Gastrocnemius medialis (tissue), 4 donors: ENCODE data around the gene MBD1. TPM values are rescaled to one million over a fixed set of nuclear protein-coding genes. Genes with fewer than 3 reads are reported as not detected.

Experiments
- ATAC-seq, 2 donors: fragments of 150-250 bp; one replicate each; pipeline ENCODE4 v1.9.1; 2016
- DNase-seq, 2 donors: peaks; one replicate each; pipeline ENCODE4 v3.0.0-alpha.2; 2019
- H3K27ac ChIP-seq, 4 donors: fragments of 200-600 bp; sonication (generic); 1 replicate in 1 of 4; 2 replicates in 3 of 4; pipeline ENCODE4 v1.5.1; 2016 to 2018; ENCODE audit warnings: mild to moderate bottlenecking in 2 of 4, moderate library complexity in 1 of 4
- H3K27me3 ChIP-seq, 3 donors: fragments of 200-600 bp; sonication (generic) in 2 of 3; 1 replicate in 1 of 3; 2 replicates in 2 of 3; pipeline versions ENCODE4 v1.5.1 to v1.6.0; 2016 to 2019; ENCODE audit warnings: mild to moderate bottlenecking in 1 of 3, moderate library complexity in 1 of 3
- H3K36me3 ChIP-seq, 2 donors: fragments of 200-600 bp; sonication (generic) in 1 of 2; one replicate each; pipeline ENCODE4 v1.5.1; 2017 to 2018
- H3K4me1 ChIP-seq, 2 donors: fragments of 200-600 bp; sonication (generic) in 1 of 2; one replicate each; pipeline ENCODE4 v1.5.1; 2016 to 2017; ENCODE audit warnings: mild to moderate bottlenecking in 2 of 2
- H3K4me3 ChIP-seq, 4 donors: fragments of 200-600 bp; sonication (generic) in 3 of 4; 1 replicate in 1 of 4; 2 replicates in 3 of 4; pipeline ENCODE4 v1.5.1; 2016 to 2019; ENCODE audit warnings: mild to moderate bottlenecking in 2 of 4
- H3K9me3 ChIP-seq, 3 donors: fragments of 200-600 bp; sonication (generic) in 2 of 3; 1 replicate in 1 of 3; 2 replicates in 2 of 3; pipeline ENCODE4 v1.5.1; 2016 to 2019
- CTCF ChIP-seq, 5 experiments: fragments of 450-650 bp in 3 of 5; fragments of 200-600 bp in 2 of 5; sonication (generic) in 2 of 5; IDR thresholded peaks in 4 of 5; conservative IDR thresholded peaks in 1 of 5; 1 replicate in 4 of 5; 2 replicates in 1 of 5; pipeline ENCODE4 v1.5.1; 2016 to 2019; ENCODE audit warnings: antibody characterized with exemption in 5 of 5, mild to moderate bottlenecking in 3 of 5, moderate library complexity in 3 of 5
- POLR2A ChIP-seq, 2 donors: fragments of 450-650 bp; IDR thresholded peaks; one replicate each; pipeline ENCODE4 v1.6.1; 2017; ENCODE audit warnings: antibody characterized with exemption in 2 of 2, mild to moderate bottlenecking in 2 of 2, moderate library complexity in 2 of 2
- in situ Hi-C, 4 donors: fragments of 200-750 bp; cut with MboI; loops; one replicate each; pipeline versions ENCODE4 v1.15.0 to v1.8.0; 2017; ENCODE audit warnings: low sequenced_read_pairs in 4 of 4
- intact Hi-C: fragments of 100-400 bp; cut with DNase I; formaldehyde crosslinking; loops from one replicate; pipeline ENCODE4 v1.15.1; 2023; ENCODE audit warnings: low total_unique reads
- total RNA-seq, 4 donors: library from RNA; depleted of rRNA; stranded (reverse); fragments of >200 nt; gene quantifications; one replicate each; pipeline versions ENCODE4 v1.1.0 to v1.2.3, GENCODE V29; 2016

The MBD1 gene
- total RNA-seq, 4 donors from 2014 or later = 80.4 to 127 (median 103) TPM

- H3K4me3 ChIP-seq = peak overlapping the region in 2 of 4 donors; percentile 74 to 99
- TF ChIP-seq CTCF (IDR thresholded peaks at IDR 0.05 in 4 of 5, conservative IDR thresholded peaks at IDR 0.05 in 1 of 5) (no peak), POLR2A (IDR thresholded peaks at IDR 0.05) (no peak)
- peaks cover 18 to 24% of the 10 kb centered on the region in 2 donors for H3K4me1 ChIP-seq
- H3K9me3 ChIP-seq = no peaks in the 10 kb centered on the region
- H3K27ac ChIP-seq = peak overlapping the region in 1 of 4 donors; percentile 95
- DNase-seq = no peak
- no peak for ATAC-seq
- intact Hi-C loops = loop anchor here (2.0 to 10.0 kb wide), 6 partner anchors 29 to 1735 kb away; partner anchors contain the start of genes ACAA2, MEX3C, RPL17 and SKA1
- in situ Hi-C loops = loop anchor here in 3 of 4 donors (25.0 kb wide), 4 partner anchors 467 to 908 kb away; partner anchors contain the start of genes C18orf32 (in 3 of the 3), RPL17 (in 3 of the 3), ACAA2 (in 2 of the 3) and SMAD4 (in 2 of the 3)
- H3K27me3 ChIP-seq = no peaks in the 10 kb centered on the region
- H3K36me3 ChIP-seq = peaks cover 0 to 59% of the 10 kb centered on the region in 2 donors
Observed at GRCh38 chr18:50279752-50280151, 1.6 kb downstream of the MBD1 start.

GRCh38 chr18:50277942-50278341, 3.4 kb downstream of the MBD1 start:
- Histone ChIP-seq H3K4me1 (peaks cover 18 to 24% of the 10 kb centered on the region in 2 donors), H3K4me3 (no peak overlapping the region), H3K9me3 (no peaks in the 10 kb centered on the region), H3K27ac (no peak overlapping the region), H3K27me3 (no peaks in the 10 kb centered on the region), H3K36me3 (peaks cover 0 to 61% of the 10 kb centered on the region in 2 donors)
- intact Hi-C loops (no loop called here), in situ Hi-C loops (loop anchor here in 3 of 4 donors (25.0 kb wide), 4 partner anchors 466 to 909 kb away; partner anchors contain the start of genes C18orf32 (in 3 of the 3), RPL17 (in 3 of the 3), ACAA2 (in 2 of the 3) and SMAD4 (in 2 of the 3))
- DNase-seq = no peak
- no peak for ATAC-seq
- TF ChIP-seq POLR2A (IDR thresholded peaks at IDR 0.05) = no peak
- no peak for TF ChIP-seq CTCF (IDR thresholded peaks at IDR 0.05 in 4 of 5, conservative IDR thresholded peaks at IDR 0.05 in 1 of 5)

DNA sequence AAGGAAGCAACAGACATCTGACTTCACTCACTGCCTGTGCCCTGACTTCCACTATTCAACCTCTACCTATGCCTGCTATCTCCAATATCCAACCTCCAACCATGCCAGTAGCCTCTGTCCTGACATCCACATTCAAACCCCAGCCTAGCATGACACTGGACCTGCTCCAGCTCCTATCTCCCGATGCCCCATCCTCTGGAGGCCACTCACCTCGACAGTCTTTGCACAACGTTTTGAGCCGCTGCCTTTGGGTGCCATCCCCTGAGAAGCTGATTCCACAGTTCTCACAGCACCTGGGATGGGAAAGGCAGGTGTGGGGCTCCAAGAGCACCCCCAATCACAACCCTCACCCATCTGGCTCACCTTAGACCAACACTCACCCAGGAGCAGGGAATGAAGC, 4.9 kb downstream of the MBD1 start:
- intact Hi-C loops (no loop called here), in situ Hi-C loops (loop anchor here in 3 of 4 donors (25.0 kb wide), 4 partner anchors 464 to 911 kb away; partner anchors contain the start of genes C18orf32 (in 3 of the 3), RPL17 (in 3 of the 3), ACAA2 (in 2 of the 3) and SMAD4 (in 2 of the 3))
- Histone ChIP-seq H3K27me3 (no peaks in the 10 kb centered on the region), H3K27ac (no peak overlapping the region), H3K4me1 (peaks cover 12 to 18% of the 10 kb centered on the region in 2 donors), H3K36me3 (peaks cover 0 to 68% of the 10 kb centered on the region in 2 donors), H3K4me3 (no peak overlapping the region), H3K9me3 (no peaks in the 10 kb centered on the region)
- TF ChIP-seq POLR2A (IDR thresholded peaks at IDR 0.05) (no peak), CTCF (IDR thresholded peaks at IDR 0.05 in 4 of 5, conservative IDR thresholded peaks at IDR 0.05 in 1 of 5) (no peak)
- DNase-seq = no peak
- ATAC-seq = no peak

DNA sequence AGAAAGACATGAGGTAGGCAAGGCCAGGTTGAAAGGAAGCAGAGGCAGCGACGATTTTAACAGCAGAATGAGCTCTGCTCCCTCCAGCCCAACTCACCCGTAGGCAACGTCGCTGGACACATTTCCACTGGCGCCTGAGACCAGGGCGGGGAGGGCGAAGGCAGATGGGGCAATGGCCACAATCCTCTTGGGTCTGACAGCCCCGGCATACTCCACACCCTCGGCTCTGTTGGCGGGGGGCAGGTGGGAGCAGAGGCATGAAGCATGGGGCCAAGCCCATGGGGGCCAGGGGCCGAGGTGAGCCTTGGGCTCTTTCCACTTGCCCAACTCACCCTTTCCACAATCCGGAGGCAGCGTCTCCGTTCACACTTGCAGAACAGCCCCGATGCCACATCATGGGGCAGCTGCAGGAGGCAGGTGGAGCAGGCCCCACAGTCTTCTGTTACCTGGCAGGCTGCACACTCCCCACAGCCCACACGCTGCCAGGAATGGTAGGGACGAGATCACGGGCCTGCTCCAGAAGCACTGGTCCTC, 5.8 kb downstream of the MBD1 start:
- H3K9me3 ChIP-seq = no peaks in the 10 kb centered on the region
- in situ Hi-C loops = loop anchor here in 3 of 4 donors (25.0 kb wide), 4 partner anchors 463 to 912 kb away; partner anchors contain the start of genes C18orf32 (in 3 of the 3), RPL17 (in 3 of the 3), ACAA2 (in 2 of the 3) and SMAD4 (in 2 of the 3)
- no peak overlapping the region for H3K27ac ChIP-seq
- no peaks in the 10 kb centered on the region for H3K27me3 ChIP-seq
- intact Hi-C loops = no loop called here
- H3K36me3 ChIP-seq = peaks cover 0 to 74% of the 10 kb centered on the region in 2 donors
- ATAC-seq = no peak
- no peak overlapping the region for H3K4me3 ChIP-seq
- peaks cover 9 to 16% of the 10 kb centered on the region in 2 donors for H3K4me1 ChIP-seq
- TF ChIP-seq POLR2A (IDR thresholded peaks at IDR 0.05) (no peak), CTCF (IDR thresholded peaks at IDR 0.05 in 4 of 5, conservative IDR thresholded peaks at IDR 0.05 in 1 of 5) (no peak)
- DNase-seq = no peak
